Natural killer cell (primary cell): Measurements from ENCODE around the gene MMP28. TPM values are rescaled to one million over a fixed set of nuclear protein-coding genes. Genes with fewer than 3 reads are reported as not detected.

Source experiments
- ATAC-seq, 3 donors: fragments of 150-1000 bp in 2 of 3; fragments of 200-7000 bp in 1 of 3; cut with Tn5 transposase; 1 replicate in 1 of 3; 2 replicates in 2 of 3; pipeline ENCODE4 v1.10.0; 2021; ENCODE audit warnings: mild to moderate bottlenecking in 2 of 3, moderate library complexity in 2 of 3
- DNase-seq, 2 donors: peaks; one replicate each; pipeline versions ENCODE4 v3.0.0 to v3.0.0-alpha.2; 2013 to 2021; ENCODE audit warnings: mixed read lengths in 1 of 2
- H3K27ac ChIP-seq: one replicate; pipeline ENCODE4 v1.5.1; 2013; ENCODE audit warnings: mild to moderate bottlenecking, low read length
- H3K27me3 ChIP-seq: one replicate; pipeline ENCODE4 v1.6.1; 2013; ENCODE audit warnings: low read length; ENCODE audit not compliant: control insufficient read depth, insufficient read depth
- H3K36me3 ChIP-seq: one replicate; pipeline ENCODE4 v1.6.1; 2013; ENCODE audit warnings: low read length; ENCODE audit not compliant: control insufficient read depth, insufficient read depth
- H3K4me1 ChIP-seq: one replicate; pipeline ENCODE4 v1.6.1; 2013; ENCODE audit warnings: low read length; ENCODE audit not compliant: control insufficient read depth, insufficient read depth
- H3K4me3 ChIP-seq: one replicate; pipeline ENCODE4 v1.5.1; 2013; ENCODE audit warnings: low read length
- H3K9me3 ChIP-seq: one replicate; pipeline ENCODE4 v1.6.1; 2013; ENCODE audit warnings: low read length; ENCODE audit not compliant: control insufficient read depth, insufficient read depth
- H3K27ac Mint-ChIP-seq, 2 donors: one replicate each; pipeline ENCODE4 v1.8.0; 2022; ENCODE audit warnings: mild to moderate bottlenecking in 2 of 2, mixed read lengths in 2 of 2, moderate library complexity in 1 of 2
- H3K27me3 Mint-ChIP-seq, 2 donors: one replicate each; pipeline ENCODE4 v1.8.0; 2022; ENCODE audit warnings: low read depth in 2 of 2, mixed read lengths in 2 of 2
- H3K36me3 Mint-ChIP-seq: one replicate; pipeline ENCODE4 v1.8.0; 2022; ENCODE audit warnings: mixed read lengths
- H3K4me1 Mint-ChIP-seq, 2 donors: one replicate each; pipeline ENCODE4 v1.8.0; 2022; ENCODE audit warnings: mixed read lengths in 2 of 2
- H3K4me3 Mint-ChIP-seq: one replicate; pipeline ENCODE4 v1.8.0; 2022; ENCODE audit warnings: mild to moderate bottlenecking, moderate library complexity, mixed read lengths
- H3K9me3 Mint-ChIP-seq, 2 donors: one replicate each; pipeline ENCODE4 v1.8.0; 2022; ENCODE audit warnings: mixed read lengths in 2 of 2
- CTCF ChIP-seq: fragments of 200-600 bp; IDR thresholded peaks from one replicate; pipeline ENCODE4 v1.8.0; 2022; ENCODE audit warnings: antibody characterized with exemption
- WGBS: methylation state at CpG from one replicate; pipeline ENCODE4 v1.1.7; 2013; ENCODE audit warnings: missing lambda C conversion rate; ENCODE audit not compliant: insufficient coverage; 5-methylcytosine and 5-hydroxymethylcytosine counted together
- intact Hi-C: fragments of 100-400 bp; cut with micrococcal nuclease; formaldehyde crosslinking; loops from one replicate; pipeline ENCODE4 v1.14.2; 2022
- total RNA-seq, 4 donors: library from RNA; stranded (reverse); fragments of 120-200 nt in 1 of 4; gene quantifications; one replicate each; pipeline versions ENCODE4 v1.2.3 to v1.2.4, GENCODE V29; 2013 to 2022

MMP28 gene
- total RNA-seq, 3 donors from 2014 or later (not counting 1 experiment from before 2014, with no cell fraction given): 1.1 TPM; not detected in 2

- H3K27me3 Mint-ChIP-seq: peaks cover 20 to 28% of the 10 kb centered on the region in 2 donors
- ATAC-seq (peak; percentile 25 to 73 (median 68)), DNase-seq (peak in 1 of 2 donors; percentile 29)
- Histone ChIP-seq H3K36me3 (no peaks in the 10 kb centered on the region), H3K4me1 (peaks cover 6% of the 10 kb centered on the region), H3K4me3 (no peak overlapping the region), H3K27me3 (peaks cover 4% of the 10 kb centered on the region), H3K9me3 (no peaks in the 10 kb centered on the region), H3K27ac (no peak overlapping the region)
- TF ChIP-seq CTCF: no peak
- H3K27ac Mint-ChIP-seq: no peak overlapping the region
- no peaks in the 10 kb centered on the region for H3K9me3 Mint-ChIP-seq
- H3K36me3 Mint-ChIP-seq: no peaks in the 10 kb centered on the region
- H3K4me1 Mint-ChIP-seq: peaks cover 0 to 5% of the 10 kb centered on the region in 2 donors
- no peak overlapping the region for H3K4me3 Mint-ChIP-seq
- intact Hi-C loops: no loop called here
- WGBS: 22% methylated on average over 70 of the region's 73 CpGs
Measured at GRCh38 chr17:35740997-35741931, 54.2 kb downstream of the MMP28 start.

GRCh38 chr17:35740216-35740615, 55.2 kb downstream of the MMP28 start:
- 91% methylated on average over 7 of the region's 7 CpGs for WGBS
- intact Hi-C loops: no loop called here
- Histone ChIP-seq H3K4me3 (no peak overlapping the region), H3K27me3 (peaks cover 4% of the 10 kb centered on the region), H3K27ac (no peak overlapping the region), H3K4me1 (peaks cover 6% of the 10 kb centered on the region), H3K36me3 (no peaks in the 10 kb centered on the region), H3K9me3 (no peaks in the 10 kb centered on the region)
- ATAC-seq: no peak
- DNase-seq: no peak
- TF ChIP-seq CTCF: no peak
- H3K27me3 Mint-ChIP-seq: peaks cover 20 to 28% of the 10 kb centered on the region in 2 donors
- no peaks in the 10 kb centered on the region for H3K36me3 Mint-ChIP-seq
- H3K4me1 Mint-ChIP-seq: peaks cover 0 to 5% of the 10 kb centered on the region in 2 donors
- H3K4me3 Mint-ChIP-seq: no peak overlapping the region
- H3K27ac Mint-ChIP-seq: no peak overlapping the region
- H3K9me3 Mint-ChIP-seq: no peaks in the 10 kb centered on the region

- intact Hi-C loops: no loop called here
- no peak for TF ChIP-seq CTCF
- Histone ChIP-seq H3K27me3 (peaks cover 4% of the 10 kb centered on the region), H3K9me3 (no peaks in the 10 kb centered on the region), H3K4me3 (no peak overlapping the region), H3K4me1 (peaks cover 6% of the 10 kb centered on the region), H3K27ac (no peak overlapping the region), H3K36me3 (no peaks in the 10 kb centered on the region)
- Mint-ChIP-seq H3K9me3 (no peaks in the 10 kb centered on the region), H3K4me3 (no peak overlapping the region), H3K27me3 (peaks cover 16 to 21% of the 10 kb centered on the region in 2 donors), H3K36me3 (no peaks in the 10 kb centered on the region), H3K27ac (no peak overlapping the region), H3K4me1 (peaks cover 0 to 5% of the 10 kb centered on the region in 2 donors)
- no peak for ATAC-seq
- DNase-seq: no peak
- WGBS: 80% methylated on average over 5 of the region's 5 CpGs
Measured at GRCh38 chr17:35738519-35739133, 56.8 kb downstream of the MMP28 start.
